ENCODE data around the gene HUNK.

GRCh38 chr21:31880816-31881215 lies 8.0 kb downstream of the HUNK start:
- TF ChIP-seq CTCF (IDR thresholded peaks at IDR 0.05; ENCODE audit: low read length) (no peak), EZH2phosphoT487 (IDR thresholded peaks at IDR 0.05; ENCODE audit: low read length) (no peak), EZH2 (optimal IDR thresholded peaks at IDR 0.05; ENCODE audit: low read depth, low read length) (no peak)

All from MM.1S (cell line).